ENCODE measurements around the gene PPFIBP1. TPM values are rescaled to one million over a fixed set of nuclear protein-coding genes. Genes with fewer than 3 reads are reported as not detected.

Gene PPFIBP1
- total and polyA plus RNA-seq, 12 donors: 9.6 to 123 (median 74.3) TPM

GRCh38 chr12:27709932-27710591 is 186.1 kb downstream of the PPFIBP1 start:
- Histone ChIP-seq H3K9me3 (replicated peaks in 1 of 3) (no peaks in the 10 kb centered on the region), H3K4me3 (peak overlapping the region in 2 of 4 donors; percentile 60 to 85), H3K36me3 (replicated peaks in 1 of 2) (peaks cover 0 to 3% of the 10 kb centered on the region in 2 donors), H3K4me1 (replicated peaks in 1 of 2) (peaks cover 12 to 16% of the 10 kb centered on the region in 2 donors), H3K27me3 (no peaks in the 10 kb centered on the region), H3K27ac (peak overlapping the region; percentile 40 to 88 (median 84))
- TF ChIP-seq CTCF (IDR thresholded peaks at IDR 0.05): no peak
- no peak for TF ChIP-seq POLR2A (IDR thresholded peaks at IDR 0.05)
- WGBS, 4 donors: 5 to 13% (median 9%) methylated on average over 24 of the region's 24 CpGs
- DNase-seq: peak in 3 of 7 donors; percentile 6 to 59 (median 17)
- intact Hi-C loops (cut with DNase I): no loop called here

GRCh38 chr12:27710592-27711316 is 186.7 kb downstream of the PPFIBP1 start, which contains the start of gene MRPS35:
Gene MRPS35, plus strand, starts transcription at chr12:27710832. Its CDS starts 12 bp downstream, at chr12:27710844.
- no peak for TF ChIP-seq CTCF (IDR thresholded peaks at IDR 0.05)
- peak in 1 of 2 donors; percentile 82 for TF ChIP-seq POLR2A (IDR thresholded peaks at IDR 0.05)
- intact Hi-C loops (cut with DNase I): no loop called here
- peak within 1 kb of the TSS; percentile 40 to 88 (median 84) for H3K27ac ChIP-seq
- peak within 1 kb of the TSS; percentile 38 to 96 (median 72) for H3K4me3 ChIP-seq
- peaks cover 12 to 16% of the 10 kb centered on the region in 2 donors for H3K4me1 ChIP-seq (replicated peaks in 1 of 2)
- H3K36me3 ChIP-seq (replicated peaks in 1 of 2): peaks cover 0 to 9% of the 10 kb centered on the region in 2 donors
- H3K27me3 ChIP-seq: no peaks in the 10 kb centered on the region
- 0 to 1% (median 0%) methylated on average over 21 to 46 of the region's 46 CpGs for WGBS, 4 donors
- no peaks in the 10 kb centered on the region for H3K9me3 ChIP-seq (replicated peaks in 1 of 3)
- DNase-seq: peak; percentile 91 to 94 (median 92)

GRCh38 chr12:27711317-27711682 is 187.3 kb downstream of the PPFIBP1 start:
- H3K4me1 ChIP-seq (replicated peaks in 1 of 2): peaks cover 12 to 16% of the 10 kb centered on the region in 2 donors
- TF ChIP-seq POLR2A (IDR thresholded peaks at IDR 0.05): no peak
- TF ChIP-seq CTCF (IDR thresholded peaks at IDR 0.05): no peak
- H3K36me3 ChIP-seq (replicated peaks in 1 of 2): peaks cover 0 to 12% of the 10 kb centered on the region in 2 donors
- no peaks in the 10 kb centered on the region for H3K9me3 ChIP-seq (replicated peaks in 1 of 3)
- H3K4me3 ChIP-seq: peak overlapping the region; percentile 38 to 96 (median 72)
- intact Hi-C loops (cut with DNase I): no loop called here
- no peak for DNase-seq
- WGBS, 4 donors: 0 to 3% (median 1%) methylated on average over 11 of the region's 11 CpGs
- no peaks in the 10 kb centered on the region for H3K27me3 ChIP-seq
- H3K27ac ChIP-seq: peak overlapping the region; percentile 40 to 88 (median 84)

GRCh38 chr12:27711967-27712366 is 188.0 kb downstream of the PPFIBP1 start:
- Histone ChIP-seq H3K36me3 (replicated peaks in 1 of 2) (peaks cover 0 to 19% of the 10 kb centered on the region in 2 donors), H3K27me3 (no peaks in the 10 kb centered on the region), H3K4me3 (peak overlapping the region in 1 of 4 donors; percentile 85), H3K27ac (no peak overlapping the region), H3K9me3 (replicated peaks in 1 of 3) (no peaks in the 10 kb centered on the region), H3K4me1 (replicated peaks in 1 of 2) (peaks cover 12 to 16% of the 10 kb centered on the region in 2 donors)
- intact Hi-C loops (cut with DNase I): no loop called here
- 61 to 81% (median 73%) methylated on average over 2 of the region's 2 CpGs for WGBS, 4 donors
- TF ChIP-seq POLR2A (IDR thresholded peaks at IDR 0.05) (no peak), CTCF (IDR thresholded peaks at IDR 0.05) (no peak)
- DNase-seq: no peak
